SK-N-SH (cell line): ENCODE results near the gene AGFG2. TPM values are rescaled to one million over a fixed set of nuclear protein-coding genes. Genes with fewer than 3 reads are reported as not detected.

Experiments used
- CTCF ChIA-PET: fragments of 300-600, 350-600 bp; formaldehyde crosslinking; extraction: SDS; loops from one replicate; lab custom pipeline; 2021; lab: Yijun Ruan, JAX
- POLR2A ChIA-PET: fragments of 350-600 bp; sonication (Branson Sonifier 250); formaldehyde crosslinking; extraction: SDS; loops from one replicate; lab custom pipeline; 2020; ENCODE audit warnings: antibody characterized with exemption, inconsistent platforms; lab: Yijun Ruan, JAX
- DNase-seq: peaks from one replicate; pipeline ENCODE4 v3.0.0; 2012
- H2AFZ ChIP-seq: fragments of 200-600 bp; sonication (generic); 2 replicates; pipeline ENCODE4 v1.8.1; 2016; ENCODE audit warnings: antibody characterized with exemption, mild to moderate bottlenecking, low read depth
- H3F3A ChIP-seq: fragments of 200-600 bp; sonication (generic); replicated peaks from 2 replicates; pipeline ENCODE3; 2016; ENCODE audit warnings: antibody characterized with exemption, mild to moderate bottlenecking; ENCODE audit not compliant: insufficient read depth
- H3K27ac ChIP-seq, 2 experiments: fragments of 200-500 bp in 1 of 2; fragments of 200-600 bp in 1 of 2; sonication (Bioruptor generic) in 1 of 2; sonication (generic), shearing (Covaris generic) in 1 of 2; 2 replicates each; pipeline versions ENCODE4 v1.5.1 to v1.6.1; 2014 to 2016; ENCODE audit warnings: low read depth in 2 of 2, inconsistent platforms in 1 of 2, low read length in 1 of 2, mild to moderate bottlenecking in 1 of 2, mixed read lengths in 1 of 2
- H3K27me3 ChIP-seq: fragments of 200-600 bp; sonication (generic), shearing (Covaris generic); 2 replicates; pipeline ENCODE4 v1.6.1; 2016; ENCODE audit warnings: mixed run types; ENCODE audit not compliant: insufficient read depth
- H3K36me3 ChIP-seq, 2 experiments: fragments of 200-500 bp in 1 of 2; fragments of 200-600 bp in 1 of 2; sonication (Bioruptor generic) in 1 of 2; sonication (generic) in 1 of 2; replicated peaks in 1 of 2; 2 replicates each; pipeline versions ENCODE3 to v1.5.1; 2014 to 2016; ENCODE audit warnings: low read length in 1 of 2, mild to moderate bottlenecking in 1 of 2; ENCODE audit not compliant: insufficient read depth in 2 of 2, control insufficient read depth in 1 of 2
- H3K4me1 ChIP-seq, 2 experiments: fragments of 200-500 bp in 1 of 2; fragments of 200-600 bp in 1 of 2; sonication (Bioruptor generic) in 1 of 2; sonication (generic), shearing (Covaris generic) in 1 of 2; 2 replicates each; pipeline versions ENCODE4 v1.5.1 to v1.6.1; 2014 to 2016; ENCODE audit warnings: low read depth in 1 of 2, low read length in 1 of 2, mixed run types in 1 of 2; ENCODE audit not compliant: insufficient read depth in 2 of 2, control insufficient read depth in 1 of 2
- H3K4me2 ChIP-seq: fragments of 200-600 bp; sonication (generic), shearing (Covaris generic); 2 replicates; pipeline ENCODE4 v1.6.1; 2017; ENCODE audit warnings: mixed run types
- H3K4me3 ChIP-seq, 2 experiments: fragments of 200-500 bp in 1 of 2; fragments of 200-600 bp in 1 of 2; sonication (Bioruptor generic) in 1 of 2; sonication (generic), shearing (Covaris generic) in 1 of 2; 2 replicates each; pipeline versions ENCODE4 v1.5.1 to v1.8.1; 2014 to 2016; ENCODE audit warnings: low read depth in 2 of 2, inconsistent platforms in 1 of 2, low read length in 1 of 2, mild to moderate bottlenecking in 1 of 2, mixed read lengths in 1 of 2, moderate library complexity in 1 of 2
- H3K79me2 ChIP-seq: fragments of 200-600 bp; sonication (generic); 2 replicates; pipeline ENCODE4 v1.8.1; 2017; ENCODE audit warnings: mild to moderate bottlenecking; ENCODE audit not compliant: insufficient read depth
- H3K9ac ChIP-seq: fragments of 200-600 bp; sonication (generic); 2 replicates; pipeline ENCODE4 v1.6.1; 2017; ENCODE audit warnings: mixed run types
- H3K9me2 ChIP-seq: fragments of 200-600 bp; sonication (generic); 2 replicates; pipeline ENCODE4 v1.6.1; 2017; ENCODE audit warnings: mixed run types
- H3K9me3 ChIP-seq: fragments of 200-600 bp; sonication (generic); 2 replicates; pipeline ENCODE4 v1.6.1; 2017; ENCODE audit warnings: mixed run types, mild to moderate bottlenecking, moderate library complexity
- H4K20me1 ChIP-seq: fragments of 200-600 bp; sonication (generic); 2 replicates; pipeline ENCODE4 v1.6.1; 2017; ENCODE audit warnings: mild to moderate bottlenecking, mixed run types; ENCODE audit not compliant: insufficient read depth
- CTCF ChIP-seq: fragments of 200-600 bp; sonication (generic); IDR thresholded peaks from 2 replicates; pipeline ENCODE4 v1.6.1; 2017; ENCODE audit warnings: antibody characterized with exemption, mild to moderate bottlenecking, moderate library complexity
- ELF1 ChIP-seq: IDR thresholded peaks from 2 replicates; pipeline ENCODE4 v1.4.0; 2012
- EP300 ChIP-seq, 2 experiments: IDR thresholded peaks; 2 replicates each; pipeline versions ENCODE4 v1.4.0 to v1.6.1; 2012; ENCODE audit warnings: borderline replicate concordance in 1 of 2, low read depth in 1 of 2, low read length in 1 of 2
- EZH2phosphoT487 ChIP-seq: fragments of 200-600 bp; sonication (generic); IDR thresholded peaks from 2 replicates; pipeline ENCODE4 v1.6.1; 2017; ENCODE audit warnings: low read depth, mixed run types, mild to moderate bottlenecking, antibody characterized with exemption, moderate library complexity, borderline replicate concordance
- GABPA ChIP-seq: IDR thresholded peaks from 2 replicates; pipeline ENCODE4 v1.4.0; 2012; ENCODE audit warnings: low read depth, mild to moderate bottlenecking
- GATA2 ChIP-seq: sonication (generic); formaldehyde crosslinking; IDR thresholded peaks from 2 replicates; pipeline ENCODE4 v1.5.0; 2020; ENCODE audit warnings: mild to moderate bottlenecking, missing genetic modification reagents
- MAX ChIP-seq: IDR thresholded peaks from 2 replicates; pipeline ENCODE4 v1.4.0; 2012; ENCODE audit warnings: low read depth
- MEF2A ChIP-seq: IDR thresholded peaks from 2 replicates; pipeline ENCODE4 v1.4.0; 2012; ENCODE audit warnings: low read depth, borderline replicate concordance
- MXI1 ChIP-seq: IDR thresholded peaks from 2 replicates; pipeline ENCODE4 v1.6.1; 2012; ENCODE audit warnings: mild to moderate bottlenecking, low read depth, low read length, improper control_type of control experiment
- POLR2AphosphoS5 ChIP-seq: IDR thresholded peaks from 2 replicates; pipeline ENCODE4 v1.6.1; 2012; ENCODE audit warnings: low read depth, low read length
- RCOR1 ChIP-seq: fragments of 150-350 bp; IDR thresholded peaks from 2 replicates; pipeline ENCODE4 v1.6.1; 2017; ENCODE audit warnings: antibody characterized with exemption, low read length
- RFX5 ChIP-seq: IDR thresholded peaks from 2 replicates; pipeline ENCODE4 v1.6.1; 2012; ENCODE audit warnings: mild to moderate bottlenecking, improper control_type of control experiment, low read length
- SIN3A ChIP-seq: IDR thresholded peaks from 2 replicates; pipeline ENCODE4 v1.6.1; 2012; ENCODE audit warnings: low read depth, mild to moderate bottlenecking, low read length, moderate library complexity, borderline replicate concordance
- TAF1 ChIP-seq: IDR thresholded peaks from 2 replicates; pipeline ENCODE4 v1.6.1; 2012; ENCODE audit warnings: low read depth, mild to moderate bottlenecking, low read length, moderate library complexity, borderline replicate concordance
- TCF12 ChIP-seq: IDR thresholded peaks from 2 replicates; pipeline ENCODE4 v1.4.0; 2012
- TEAD4 ChIP-seq: IDR thresholded peaks from 2 replicates; pipeline ENCODE4 v1.4.0; 2012; ENCODE audit warnings: mild to moderate bottlenecking, borderline replicate concordance; ENCODE audit not compliant: insufficient read depth
- USF1 ChIP-seq: IDR thresholded peaks from 2 replicates; pipeline ENCODE4 v1.4.0; 2012; ENCODE audit warnings: low read depth, borderline replicate concordance
- USF2 ChIP-seq: fragments of 150-350 bp; IDR thresholded peaks from 2 replicates; pipeline ENCODE4 v1.6.1; 2017; ENCODE audit warnings: antibody characterized with exemption, low read length, low read depth, borderline replicate concordance
- YY1 ChIP-seq: IDR thresholded peaks from 2 replicates; pipeline ENCODE4 v1.4.0; 2012; ENCODE audit warnings: low read depth, mild to moderate bottlenecking
- ZBTB33 ChIP-seq: IDR thresholded peaks from 2 replicates; pipeline ENCODE4 v1.4.0; 2012; ENCODE audit warnings: low read depth, borderline replicate concordance
- WGBS: methylation state at CpG from one replicate; pipeline ENCODE4 v1.1.6; 2017; ENCODE audit warnings: low lambda C conversion rate; 5-methylcytosine and 5-hydroxymethylcytosine counted together
- polyA plus RNA-seq, 3 experiments: library from polyadenylated mRNA; depleted of rRNA; stranded (reverse); fragments of >200 nt; gene quantifications; 2 replicates each; pipeline ENCODE4 v1.2.3, GENCODE V29; 2012

AGFG2 gene
- polyA plus RNA-seq, 1 of the 3 experiments (the other 2 are of a cell fraction), result 23.1 TPM

- TF ChIP-seq POLR2AphosphoS5 (peak; percentile 93), TAF1 (peak; percentile 50; the same call in 1 of the 2 replicates), GATA2 (CRISPR knock-in tag) (no peak), MXI1 (0 out of 2 replicates have a peak, but pooled peaks have one; percentile 12), USF2 (no peak), GABPA (peak; percentile 49; the same call in 1 of the 2 replicates), ELF1 (no peak; the same call in 1 of the 2 replicates), TCF12 (peak; percentile 37; the same call in 1 of the 2 replicates), USF1 (no peak), EZH2phosphoT487 (no peak), MAX (peak; percentile 34; the same call in 1 of the 2 replicates), MEF2A (no peak)
Observed at GRCh38 chr7:100604028-100604975, 65.3 kb downstream of the AGFG2 start (continued).

GRCh38 chr7:100604976-100605911 lies 66.2 kb downstream of the AGFG2 start:
- Histone ChIP-seq H2AFZ (no peak overlapping the region; the same call in 1 of the 2 replicates), H3K4me1 (peaks cover 10 to 20% of the 10 kb centered on the region in 2 experiments; a peak in 3 of 4 replicates), H3K27ac (peak overlapping the region; percentile 37 to 77; a peak in 3 of 4 replicates), H3K4me3 (peak overlapping the region; percentile 62 to 67), H3K27me3 (no peaks in the 10 kb centered on the region), H3K9me3 (no peaks in the 10 kb centered on the region), H3K9ac (0 out of 2 replicates have a peak overlapping the region, but pooled peaks have one; percentile 39), H3F3A (peaks cover 49% of the 10 kb centered on the region), H3K9me2 (no peaks in the 10 kb centered on the region), H3K79me2 (peaks cover 18% of the 10 kb centered on the region), H3K4me2 (peak overlapping the region; percentile 97), H4K20me1 (no peaks in the 10 kb centered on the region), H3K36me3 (peaks cover 27 to 32% of the 10 kb centered on the region in 2 experiments)
- ChIA-PET CTCF (interaction anchor here (0.6 to 5.4 kb wide), 14 partner anchors 10 to 140 kb away, joined by 3 to 62 read pairs (median 4); partner anchors contain the start of genes ACTL6B, FBXO24 and LRCH4), POLR2A (interaction anchor here (1.5 to 3.7 kb wide), 3 partner anchors 16 to 68 kb away, joined by 4 to 16 read pairs (median 5); partner anchors contain the start of genes ACTL6B and GNB2)
- no peak for DNase-seq
- WGBS, result 78% methylated on average over 66 of the region's 68 CpGs
- TF ChIP-seq MAX (no peak), GABPA (no peak), ZBTB33 (no peak), RCOR1 (no peak), TAF1 (no peak), YY1 (no peak), EP300 (IDR thresholded peaks at IDR 0.05; ENCODE audit: borderline replicate concordance in 1 of 2, low read depth in 1 of 2, low read length in 1 of 2) (no peak), GATA2 (CRISPR knock-in tag) (no peak), SIN3A (no peak), RFX5 (no peak), TEAD4 (no peak), CTCF (no peak), MXI1 (no peak)
